Measurements from ENCODE around the gene MGAM2. TPM values are rescaled to one million over a fixed set of nuclear protein-coding genes. Genes with fewer than 3 reads are reported as not detected.

MGAM2 gene
- total RNA-seq, 1 experiment from 2014 or later, result not detected

DNA sequence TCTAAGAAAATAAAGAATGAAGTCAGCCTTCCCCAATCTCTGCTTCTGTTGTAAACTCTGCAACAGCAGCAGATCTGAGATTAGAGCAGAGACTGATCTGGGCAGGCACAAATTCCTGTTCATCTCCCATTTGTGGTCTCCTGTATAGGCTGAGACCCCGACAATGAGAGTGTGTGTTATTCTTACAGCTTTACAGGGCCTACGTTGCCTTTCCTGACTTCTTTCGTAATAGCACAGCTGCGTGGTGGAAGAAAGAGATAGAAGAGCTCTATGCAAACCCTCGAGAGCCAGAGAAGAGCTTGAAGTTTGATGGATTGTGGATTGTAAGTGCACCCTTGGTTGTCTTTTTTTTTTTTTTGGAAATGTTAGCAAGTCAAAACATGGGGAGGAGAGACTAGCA, 74.3 kb downstream of the MGAM2 start:
- ChIA-PET CTCF (interaction anchor here (0.6 to 3.9 kb wide), 11 partner anchors 9 to 1229 kb away, joined by 3 to 86 read pairs (median 4); partner anchors contain the start of gene TAS2R38), POLR2A (no interaction called here)
- Mint-ChIP-seq H3K4me1 (ENCODE audit: insufficient read depth, unreplicated experiment) (no peaks in the 10 kb centered on the region), H3K27ac (ENCODE audit: low read depth, unreplicated experiment) (no peak overlapping the region), H3K4me3 (ENCODE audit: unreplicated experiment) (no peak overlapping the region), H3K27me3 (ENCODE audit: insufficient read depth, unreplicated experiment) (no peaks in the 10 kb centered on the region), H3K36me3 (ENCODE audit: insufficient read depth, unreplicated experiment) (no peaks in the 10 kb centered on the region), H3K9me3 (ENCODE audit: unreplicated experiment) (no peaks in the 10 kb centered on the region)
- no TSS peak for BruUV-seq (replicated peaks)
- no peak for DNase-seq (ENCODE audit: unreplicated experiment)
- intact Hi-C loops (cut with micrococcal nuclease), result loop anchor here (10.0 kb wide), 1 partner anchor 151 kb away; no protein-coding TSS in a partner anchor
- TF ChIP-seq, protein P1, sequence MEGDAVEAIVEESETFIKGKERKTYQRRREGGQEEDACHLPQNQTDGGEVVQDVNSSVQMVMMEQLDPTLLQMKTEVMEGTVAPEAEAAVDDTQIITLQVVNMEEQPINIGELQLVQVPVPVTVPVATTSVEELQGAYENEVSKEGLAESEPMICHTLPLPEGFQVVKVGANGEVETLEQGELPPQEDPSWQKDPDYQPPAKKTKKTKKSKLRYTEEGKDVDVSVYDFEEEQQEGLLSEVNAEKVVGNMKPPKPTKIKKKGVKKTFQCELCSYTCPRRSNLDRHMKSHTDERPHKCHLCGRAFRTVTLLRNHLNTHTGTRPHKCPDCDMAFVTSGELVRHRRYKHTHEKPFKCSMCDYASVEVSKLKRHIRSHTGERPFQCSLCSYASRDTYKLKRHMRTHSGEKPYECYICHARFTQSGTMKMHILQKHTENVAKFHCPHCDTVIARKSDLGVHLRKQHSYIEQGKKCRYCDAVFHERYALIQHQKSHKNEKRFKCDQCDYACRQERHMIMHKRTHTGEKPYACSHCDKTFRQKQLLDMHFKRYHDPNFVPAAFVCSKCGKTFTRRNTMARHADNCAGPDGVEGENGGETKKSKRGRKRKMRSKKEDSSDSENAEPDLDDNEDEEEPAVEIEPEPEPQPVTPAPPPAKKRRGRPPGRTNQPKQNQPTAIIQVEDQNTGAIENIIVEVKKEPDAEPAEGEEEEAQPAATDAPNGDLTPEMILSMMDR (IDR thresholded peaks at IDR 0.05; ENCODE audit: unreplicated experiment), result no peak

DNA sequence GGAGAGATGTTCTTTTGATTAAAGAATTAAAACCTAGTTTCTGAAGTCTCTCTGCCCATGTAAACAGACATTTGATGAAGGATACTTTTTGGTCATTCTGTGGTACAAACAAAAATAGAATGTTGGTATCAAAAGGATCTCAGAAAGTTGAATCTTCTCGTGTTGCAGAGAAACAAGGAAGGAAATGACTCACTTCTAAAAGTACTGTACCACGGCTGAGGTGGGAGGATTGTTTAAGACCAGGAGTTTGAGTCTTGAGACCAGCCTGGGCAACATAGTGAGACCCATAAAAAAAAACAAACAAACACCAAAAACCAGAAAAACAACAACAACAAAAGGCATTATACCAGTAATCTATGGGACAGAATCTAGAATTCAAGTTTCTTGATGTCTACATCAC, 76.6 kb downstream of the MGAM2 start:
- Mint-ChIP-seq H3K4me1 (ENCODE audit: insufficient read depth, unreplicated experiment) (no peaks in the 10 kb centered on the region), H3K27me3 (ENCODE audit: insufficient read depth, unreplicated experiment) (peaks cover 19% of the 10 kb centered on the region), H3K9me3 (ENCODE audit: unreplicated experiment) (no peaks in the 10 kb centered on the region), H3K27ac (ENCODE audit: low read depth, unreplicated experiment) (no peak overlapping the region), H3K36me3 (ENCODE audit: insufficient read depth, unreplicated experiment) (no peaks in the 10 kb centered on the region), H3K4me3 (ENCODE audit: unreplicated experiment) (no peak overlapping the region)
- BruUV-seq (replicated peaks), result no TSS peak
- TF ChIP-seq, protein P1 (IDR thresholded peaks at IDR 0.05; ENCODE audit: unreplicated experiment), result no peak
- CTCF ChIA-PET, result interaction anchor here (3.9 kb wide), 1 partner anchor 213 kb away, joined by 86 read pairs; the partner anchor contains the start of gene TAS2R38
- POLR2A ChIA-PET, result interaction anchor here (0.6 kb wide), 1 partner anchor 984 kb away, joined by 3 read pairs; no protein-coding TSS in a partner anchor
- intact Hi-C loops (cut with micrococcal nuclease), result loop anchor here (1.0 to 10.0 kb wide), 2 partner anchors 153 to 212 kb away; no protein-coding TSS in a partner anchor
- DNase-seq (ENCODE audit: unreplicated experiment), result peak; percentile 13

DNA sequence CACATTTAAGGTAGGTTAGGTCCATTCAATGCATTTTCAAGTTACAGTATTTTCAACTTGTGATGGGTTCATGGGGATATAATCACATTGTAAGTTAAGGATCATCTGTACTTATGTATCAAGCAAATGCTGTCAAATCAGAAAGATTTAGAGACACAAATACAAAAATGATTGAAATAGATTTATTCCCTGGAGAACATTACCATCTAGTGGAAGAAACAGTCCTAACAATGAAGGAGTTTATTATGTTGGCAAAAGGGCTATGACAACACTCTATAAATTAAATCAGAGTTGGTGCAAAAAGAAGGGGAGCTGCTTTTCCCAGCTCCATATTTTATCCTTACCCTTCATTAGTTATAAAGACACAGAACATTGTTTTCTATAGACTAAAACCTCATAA, 77.3 kb downstream of the MGAM2 start:
- H3K4me1 Mint-ChIP-seq (ENCODE audit: insufficient read depth, unreplicated experiment), result no peaks in the 10 kb centered on the region
- ChIA-PET POLR2A (no interaction called here), CTCF (interaction anchor here (0.7 to 1.3 kb wide), 7 partner anchors 29 to 1060 kb away, joined by 3 to 32 read pairs (median 4); partner anchors contain the start of gene TAS2R38)
- BruUV-seq (replicated peaks), result no TSS peak
- peak; percentile 27 for DNase-seq (ENCODE audit: unreplicated experiment)
- no peak overlapping the region for H3K27ac Mint-ChIP-seq (ENCODE audit: low read depth, unreplicated experiment)
- TF ChIP-seq, protein P1 (IDR thresholded peaks at IDR 0.05; ENCODE audit: unreplicated experiment), result peak; percentile 38
- intact Hi-C loops (cut with micrococcal nuclease), result loop anchor here (1.0 to 10.0 kb wide), 2 partner anchors 154 to 213 kb away; no protein-coding TSS in a partner anchor
- H3K4me3 Mint-ChIP-seq (ENCODE audit: unreplicated experiment), result no peak overlapping the region
- no peaks in the 10 kb centered on the region for H3K9me3 Mint-ChIP-seq (ENCODE audit: unreplicated experiment)
- H3K36me3 Mint-ChIP-seq (ENCODE audit: insufficient read depth, unreplicated experiment), result no peaks in the 10 kb centered on the region
- peaks cover 26% of the 10 kb centered on the region for H3K27me3 Mint-ChIP-seq (ENCODE audit: insufficient read depth, unreplicated experiment)

DNA sequence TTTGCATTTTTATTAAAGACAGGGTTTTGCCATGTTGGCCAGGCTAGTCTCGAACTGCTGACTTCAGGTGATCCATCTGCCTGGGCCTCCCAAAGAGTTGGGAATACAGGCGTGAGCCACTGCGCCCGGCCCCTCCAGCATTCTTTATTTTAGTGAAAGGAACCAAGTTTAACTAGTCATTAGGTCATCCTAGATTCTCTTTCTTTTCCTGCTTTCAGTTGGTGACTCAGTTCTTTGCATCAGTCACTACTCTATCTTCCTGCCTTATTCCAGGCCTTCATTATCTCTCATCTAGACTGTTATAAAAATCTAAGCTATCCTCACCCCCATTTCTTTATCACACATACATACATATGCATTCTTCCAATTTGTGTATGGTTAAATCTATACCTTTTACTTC, 82.7 kb downstream of the MGAM2 start:
- Mint-ChIP-seq H3K4me1 (ENCODE audit: insufficient read depth, unreplicated experiment) (no peaks in the 10 kb centered on the region), H3K9me3 (ENCODE audit: unreplicated experiment) (no peaks in the 10 kb centered on the region), H3K27me3 (ENCODE audit: insufficient read depth, unreplicated experiment) (peaks cover 36% of the 10 kb centered on the region), H3K27ac (ENCODE audit: low read depth, unreplicated experiment) (no peak overlapping the region), H3K4me3 (ENCODE audit: unreplicated experiment) (no peak overlapping the region), H3K36me3 (ENCODE audit: insufficient read depth, unreplicated experiment) (no peaks in the 10 kb centered on the region)
- TF ChIP-seq, protein P1 (IDR thresholded peaks at IDR 0.05; ENCODE audit: unreplicated experiment), result no peak
- ChIA-PET CTCF (interaction anchor here (1.5 to 6.6 kb wide), 2 partner anchors 9 to 219 kb away, joined by 4 to 72 read pairs; no protein-coding TSS in a partner anchor), POLR2A (no interaction called here)
- intact Hi-C loops (cut with micrococcal nuclease), result no loop called here
- no TSS peak for BruUV-seq (replicated peaks)
- no peak for DNase-seq (ENCODE audit: unreplicated experiment)
